Activated T-cell treated with anti-CD3 and anti-CD28 coated beads for 48 hours (primary cell): ENCODE results near the gene ARHGEF12.

ENCODE experiments used
- DNase-seq: peaks from one replicate; pipeline ENCODE4 v3.0.0-alpha.2; 2020; ENCODE audit warnings: low read depth

The ARHGEF12 gene

GRCh38 chr11:120424970-120425332, 88.7 kb downstream of the ARHGEF12 start:
- no peak for DNase-seq

- DNase-seq: no peak
These were observed 89.3 kb downstream of the ARHGEF12 start for GRCh38 chr11:120425527-120425926.

- DNase-seq: no peak
These were observed 93.9 kb downstream of the ARHGEF12 start for GRCh38 chr11:120430146-120430545.

GRCh38 chr11:120431633-120432032, 95.4 kb downstream of the ARHGEF12 start:
- DNase-seq: no peak

GRCh38 chr11:120432056-120433018, 96.1 kb downstream of the ARHGEF12 start:
- DNase-seq: no peak

GRCh38 chr11:120441592-120441991, 105.4 kb downstream of the ARHGEF12 start:
- no peak for DNase-seq

GRCh38 chr11:120442031-120442430, 105.8 kb downstream of the ARHGEF12 start:
- no peak for DNase-seq

- no peak for DNase-seq
These were observed 110.6 kb downstream of the ARHGEF12 start for GRCh38 chr11:120446802-120447201.

- DNase-seq: no peak
These were observed 112.0 kb downstream of the ARHGEF12 start for GRCh38 chr11:120448240-120448639.

- DNase-seq: no peak
These were observed 119.3 kb downstream of the ARHGEF12 start for GRCh38 chr11:120455487-120455886.

- DNase-seq: no peak
These were observed 121.8 kb downstream of the ARHGEF12 start for GRCh38 chr11:120457996-120458395.

- DNase-seq: no peak
These were observed 126.6 kb downstream of the ARHGEF12 start for GRCh38 chr11:120462825-120463224.

GRCh38 chr11:120465921-120466534, 129.8 kb downstream of the ARHGEF12 start:
- DNase-seq: no peak

GRCh38 chr11:120467627-120468026, 131.4 kb downstream of the ARHGEF12 start:
- no peak for DNase-seq

GRCh38 chr11:120471131-120471530, 134.9 kb downstream of the ARHGEF12 start:
- no peak for DNase-seq

- no peak for DNase-seq
These were observed 135.8 kb downstream of the ARHGEF12 start for GRCh38 chr11:120471994-120472393.

GRCh38 chr11:120473503-120473902, 137.3 kb downstream of the ARHGEF12 start:
- no peak for DNase-seq

GRCh38 chr11:120482149-120482548, 145.9 kb downstream of the ARHGEF12 start:
- DNase-seq: no peak

- no peak for DNase-seq
These were observed 148.5 kb downstream of the ARHGEF12 start for GRCh38 chr11:120484722-120485121.

GRCh38 chr11:120486138-120486537, 149.9 kb downstream of the ARHGEF12 start:
- no peak for DNase-seq

- DNase-seq: no peak
These were observed 153.6 kb downstream of the ARHGEF12 start for GRCh38 chr11:120489799-120490198.

GRCh38 chr11:120492486-120492885, 156.3 kb downstream of the ARHGEF12 start:
- no peak for DNase-seq

GRCh38 chr11:120494595-120494994, 158.4 kb downstream of the ARHGEF12 start:
- DNase-seq: no peak
